PC-9 (cell line): ENCODE results near the gene TXNDC12. TPM values are rescaled to one million over a fixed set of nuclear protein-coding genes. Genes with fewer than 3 reads are reported as not detected.
A peak's percentile ranks its signal among the peaks of the same experiment; 100 is the strongest.

ENCODE experiments used
- BruUV-seq: library from RNA; stranded (reverse); fragments of 400-500 nt; replicated peaks from 2 replicates; lab custom pipeline; 2021; lab: Mats Ljungman, UMichigan
- CTCF ChIA-PET: fragments of 300-600 bp; sonication (Branson Sonifier 250); formaldehyde crosslinking; loops from one replicate; lab custom pipeline; 2022; ENCODE audit warnings: antibody characterized with exemption; lab: Charles Lee
- POLR2A ChIA-PET: fragments of 300-600 bp; sonication (Branson Sonifier 250); formaldehyde crosslinking; loops from one replicate; lab custom pipeline; 2022; ENCODE audit warnings: antibody characterized with exemption; ENCODE audit not compliant: unreplicated experiment; lab: Charles Lee
- DNase-seq, 2 experiments: peaks; one replicate each; pipeline versions ENCODE4 v3.0.0 to v3.0.0-alpha.2; 2015 to 2022; ENCODE audit warnings: mixed read lengths in 1 of 2
- H2AFZ ChIP-seq: fragments of 200-600 bp; sonication (generic); 2 replicates; pipeline ENCODE4 v1.8.1; 2017; ENCODE audit warnings: antibody characterized with exemption
- H3F3A ChIP-seq: fragments of 200-600 bp; sonication (generic); 2 replicates; pipeline ENCODE4 v1.8.1; 2017; ENCODE audit warnings: antibody characterized with exemption, mild to moderate bottlenecking, low read depth; ENCODE audit not compliant: insufficient read depth
- H3K27ac ChIP-seq: fragments of 200-600 bp; sonication (generic); 2 replicates; pipeline ENCODE4 v1.6.1; 2016; ENCODE audit warnings: mixed run types
- H3K27me3 ChIP-seq: fragments of 200-600 bp; sonication (generic); 2 replicates; pipeline ENCODE4 v1.6.1; 2016; ENCODE audit warnings: low read depth, mixed run types; ENCODE audit not compliant: insufficient read depth
- H3K36me3 ChIP-seq: fragments of 200-600 bp; sonication (generic); 2 replicates; pipeline ENCODE4 v1.6.1; 2016; ENCODE audit warnings: low read depth, mixed run types
- H3K4me1 ChIP-seq: fragments of 200-600 bp; sonication (generic); replicated peaks from 2 replicates; pipeline ENCODE4 v1.6.1; 2016; ENCODE audit warnings: mixed run types; ENCODE audit not compliant: insufficient read depth
- H3K4me2 ChIP-seq: fragments of 200-600 bp; sonication (generic); 2 replicates; pipeline ENCODE4 v1.6.1; 2017; ENCODE audit warnings: mixed run types
- H3K4me3 ChIP-seq: fragments of 200-600 bp; sonication (generic); 2 replicates; pipeline ENCODE4 v1.6.1; 2016; ENCODE audit warnings: mixed run types
- H3K79me2 ChIP-seq: fragments of 200-600 bp; sonication (generic); 2 replicates; pipeline ENCODE4 v1.6.1; 2017; ENCODE audit warnings: low read depth, mixed run types
- H3K9me2 ChIP-seq: fragments of 200-600 bp; sonication (generic); 2 replicates; pipeline ENCODE4 v1.8.1; 2017; ENCODE audit warnings: mild to moderate bottlenecking; ENCODE audit not compliant: insufficient read depth
- H3K9me3 ChIP-seq: fragments of 200-600 bp; sonication (generic); 2 replicates; pipeline ENCODE4 v1.8.1; 2016; ENCODE audit warnings: low read depth; ENCODE audit not compliant: insufficient read depth
- H4K20me1 ChIP-seq: fragments of 200-600 bp; sonication (generic); 2 replicates; pipeline ENCODE4 v1.8.1; 2017; ENCODE audit not compliant: insufficient read depth
- EZH2 ChIP-seq: fragments of 200-600 bp; sonication (generic); IDR thresholded peaks from 2 replicates; pipeline ENCODE4 v1.8.0; 2017; ENCODE audit warnings: antibody characterized with exemption, low read depth
- intact Hi-C: fragments of 100-400 bp; cut with micrococcal nuclease; formaldehyde crosslinking; loops from one replicate; pipeline ENCODE4 v1.10.0; 2022; ENCODE audit not compliant: unreplicated experiment
- total RNA-seq: library from RNA; stranded (reverse); gene quantifications from 2 replicates; pipeline ENCODE4 v1.2.3, GENCODE V29; 2021
- TF ChIP-seq, protein P1 (sequence below): fragments of 200-600 bp; sonication (generic); conservative IDR thresholded peaks from 2 replicates; pipeline ENCODE4 v1.6.1; 2017; ENCODE audit warnings: mixed run types, antibody characterized with exemption, mild to moderate bottlenecking, moderate library complexity

Gene TXNDC12
- total RNA-seq, 1 experiment from 2014 or later = 61.3 TPM

DNA sequence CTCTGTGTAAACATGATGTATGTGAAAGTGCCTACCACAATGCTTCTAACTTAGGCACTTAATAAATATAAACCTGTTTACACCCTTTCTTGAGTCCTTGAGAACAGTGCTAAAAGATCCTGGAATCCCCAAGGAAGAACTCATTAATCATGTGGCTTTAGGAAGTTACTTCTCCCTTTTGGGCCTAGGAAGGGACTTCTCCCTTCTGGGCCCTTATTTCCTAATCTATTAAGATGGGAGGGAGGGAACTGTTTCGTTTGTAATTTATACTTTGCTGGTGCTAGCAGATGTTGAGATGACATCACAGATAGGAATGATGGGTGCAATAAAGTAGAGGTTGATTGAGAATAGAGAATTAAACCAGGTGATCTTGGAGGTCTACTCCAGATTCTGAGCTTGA lies 2.3 kb upstream of the TXNDC12 start:
- TF ChIP-seq EZH2 = no peak
- TF ChIP-seq, protein P1, sequence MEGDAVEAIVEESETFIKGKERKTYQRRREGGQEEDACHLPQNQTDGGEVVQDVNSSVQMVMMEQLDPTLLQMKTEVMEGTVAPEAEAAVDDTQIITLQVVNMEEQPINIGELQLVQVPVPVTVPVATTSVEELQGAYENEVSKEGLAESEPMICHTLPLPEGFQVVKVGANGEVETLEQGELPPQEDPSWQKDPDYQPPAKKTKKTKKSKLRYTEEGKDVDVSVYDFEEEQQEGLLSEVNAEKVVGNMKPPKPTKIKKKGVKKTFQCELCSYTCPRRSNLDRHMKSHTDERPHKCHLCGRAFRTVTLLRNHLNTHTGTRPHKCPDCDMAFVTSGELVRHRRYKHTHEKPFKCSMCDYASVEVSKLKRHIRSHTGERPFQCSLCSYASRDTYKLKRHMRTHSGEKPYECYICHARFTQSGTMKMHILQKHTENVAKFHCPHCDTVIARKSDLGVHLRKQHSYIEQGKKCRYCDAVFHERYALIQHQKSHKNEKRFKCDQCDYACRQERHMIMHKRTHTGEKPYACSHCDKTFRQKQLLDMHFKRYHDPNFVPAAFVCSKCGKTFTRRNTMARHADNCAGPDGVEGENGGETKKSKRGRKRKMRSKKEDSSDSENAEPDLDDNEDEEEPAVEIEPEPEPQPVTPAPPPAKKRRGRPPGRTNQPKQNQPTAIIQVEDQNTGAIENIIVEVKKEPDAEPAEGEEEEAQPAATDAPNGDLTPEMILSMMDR = no peak
- no TSS peak for BruUV-seq
- peaks cover 25% of the 10 kb centered on the region for H3K36me3 ChIP-seq
- peaks cover 21% of the 10 kb centered on the region for H3F3A ChIP-seq
- intact Hi-C loops = loop anchor here (2.0 to 5.0 kb wide), 2 partner anchors 178 to 310 kb away; partner anchors contain the start of genes CC2D1B and NRDC
- H3K4me1 ChIP-seq = peaks cover 39% of the 10 kb centered on the region
- POLR2A ChIA-PET = no interaction called here
- no peaks in the 10 kb centered on the region for H3K9me3 ChIP-seq
- no peak overlapping the region for H2AFZ ChIP-seq
- no peaks in the 10 kb centered on the region for H3K27me3 ChIP-seq
- H3K9me2 ChIP-seq = no peaks in the 10 kb centered on the region
- peaks cover 84% of the 10 kb centered on the region for H3K79me2 ChIP-seq
- DNase-seq = no peak
- H3K4me2 ChIP-seq = peak overlapping the region; percentile 99
- CTCF ChIA-PET = no interaction called here
- peak overlapping the region; percentile 95 for H3K4me3 ChIP-seq
- H4K20me1 ChIP-seq = peaks cover 47% of the 10 kb centered on the region
- peak overlapping the region; percentile 93; the same call in 1 of the 2 replicates for H3K27ac ChIP-seq

- TF ChIP-seq, protein P1 = no peak
- no peak for TF ChIP-seq EZH2
- H3K9me2 ChIP-seq = no peaks in the 10 kb centered on the region
- H4K20me1 ChIP-seq = peaks cover 43% of the 10 kb centered on the region
- H3K4me1 ChIP-seq = peaks cover 39% of the 10 kb centered on the region
- peaks cover 29% of the 10 kb centered on the region for H3K36me3 ChIP-seq
- TSS peak; percentile 35 for BruUV-seq
- peaks cover 86% of the 10 kb centered on the region for H3K79me2 ChIP-seq
- peak overlapping the region; percentile 95 for H3K4me3 ChIP-seq
- H3K27me3 ChIP-seq = no peaks in the 10 kb centered on the region
- intact Hi-C loops = loop anchor here (1.0 to 5.0 kb wide), 3 partner anchors 24 to 310 kb away; partner anchors contain the start of genes CC2D1B, KTI12 and NRDC
- peak overlapping the region; percentile 93 for H3K27ac ChIP-seq
- H3K4me2 ChIP-seq = peak overlapping the region; percentile 99
- no peak for DNase-seq
- ChIA-PET POLR2A (no interaction called here), CTCF (no interaction called here)
- H3K9me3 ChIP-seq = no peaks in the 10 kb centered on the region
- peak overlapping the region; percentile 76; the same call in 1 of the 2 replicates for H2AFZ ChIP-seq
- peaks cover 21% of the 10 kb centered on the region for H3F3A ChIP-seq
These were observed 1.9 kb upstream of the TXNDC12 start for GRCh38 chr1:52056937-52057231.

DNA sequence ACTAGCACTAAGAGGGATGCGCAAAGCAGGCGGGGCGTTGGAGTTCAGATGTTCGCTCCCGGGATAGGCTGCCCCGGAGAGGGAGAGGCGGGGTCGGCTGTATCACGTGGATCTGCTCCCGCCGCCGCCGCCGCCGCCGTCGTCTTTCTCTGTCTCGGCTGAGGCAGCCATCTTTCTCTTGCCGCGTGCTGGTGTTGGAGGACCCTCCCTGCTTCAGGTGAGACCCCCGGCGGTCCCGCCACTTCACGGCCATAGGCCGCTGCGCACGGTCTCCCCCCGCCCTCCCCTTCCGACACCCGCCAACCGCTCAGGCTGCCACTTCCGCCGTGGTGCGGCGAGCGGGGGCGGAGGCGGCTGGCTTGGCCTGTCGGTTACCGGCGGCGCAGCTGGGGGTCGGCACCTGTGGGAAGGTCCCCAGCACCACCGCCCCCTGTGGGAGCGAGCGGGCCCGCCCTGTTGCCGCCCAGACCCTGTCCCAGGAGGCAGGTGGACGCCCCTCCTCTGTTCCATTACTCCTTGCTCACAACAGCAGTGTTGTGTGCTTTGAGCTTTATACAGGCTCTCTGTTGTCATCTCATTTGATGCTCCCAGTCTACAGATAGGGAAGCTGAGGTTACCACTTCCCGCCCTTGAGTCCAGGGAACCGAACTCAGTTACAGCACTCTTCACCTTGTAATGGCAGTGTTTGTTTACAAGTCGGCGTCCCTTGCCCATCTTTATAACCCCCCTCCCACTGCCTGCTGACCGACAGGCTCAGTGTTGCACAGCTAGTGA lies 1.4 kb upstream of the TXNDC12 start, which contains the start of gene BTF3L4:
Gene BTF3L4, plus strand, starts transcription at position 133 of the 774 bp plus-strand sequence. CDS start 3,553 bp downstream, outside the sequence.
- ChIA-PET CTCF (no interaction called here), POLR2A (no interaction called here)
- Histone ChIP-seq H3F3A (peaks cover 21% of the 10 kb centered on the region), H3K4me1 (peaks cover 39% of the 10 kb centered on the region), H3K79me2 (peaks cover 81% of the 10 kb centered on the region), H4K20me1 (peaks cover 38% of the 10 kb centered on the region), H3K36me3 (peaks cover 29% of the 10 kb centered on the region), H3K9me2 (no peaks in the 10 kb centered on the region), H3K27ac (peak within 1 kb of the TSS; percentile 93), H3K27me3 (no peaks in the 10 kb centered on the region), H3K4me3 (peak within 1 kb of the TSS; percentile 95), H3K4me2 (peak within 1 kb of the TSS; percentile 99), H3K9me3 (no peaks in the 10 kb centered on the region), H2AFZ (peak within 1 kb of the TSS; percentile 76)
- intact Hi-C loops = loop anchor here (1.0 to 5.0 kb wide), 3 partner anchors 23 to 311 kb away; partner anchors contain the start of genes CC2D1B, KTI12 and NRDC
- DNase-seq = peak; percentile 89 to 94
- no TSS peak for BruUV-seq
- TF ChIP-seq, protein P1 = no peak
- TF ChIP-seq EZH2 = no peak
